Measurements from ENCODE around the gene G6PC2. TPM values are rescaled to one million over a fixed set of nuclear protein-coding genes. Genes with fewer than 3 reads are reported as not detected.

Gene G6PC2
- total RNA-seq, 4 donors from 2014 or later: 0.59 TPM; not detected in 3

DNA sequence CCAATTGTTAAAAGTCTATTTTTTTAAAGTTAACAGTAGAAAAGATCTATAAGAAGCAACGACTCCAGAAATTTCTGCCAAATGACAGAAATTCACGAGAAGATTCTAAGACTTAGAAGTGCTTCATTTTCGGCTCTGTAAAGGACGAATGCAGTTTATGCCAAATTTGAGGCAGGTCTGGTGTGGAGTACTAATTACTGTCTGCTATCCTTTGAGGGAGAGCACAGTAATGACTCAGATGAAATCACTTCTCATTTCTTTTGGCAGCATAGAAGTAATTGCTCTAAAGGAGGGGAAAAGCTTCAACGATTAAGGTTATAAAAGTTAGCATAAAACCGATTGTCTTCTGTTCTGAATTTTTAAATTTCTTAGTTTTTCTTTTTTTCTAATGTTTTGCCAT is 11.4 kb downstream of the G6PC2 start:
- peak overlapping the region in 1 of 2 donors; percentile 21 for H3K4me3 ChIP-seq
- peaks cover 0 to 7% (median 0%) of the 10 kb centered on the region in 3 donors for H3K9me3 ChIP-seq
- H3K36me3 ChIP-seq: no peaks in the 10 kb centered on the region
- H3K4me1 ChIP-seq: peaks cover 0 to 11% (median 4%) of the 10 kb centered on the region in 3 donors
- TF ChIP-seq, protein P1, sequence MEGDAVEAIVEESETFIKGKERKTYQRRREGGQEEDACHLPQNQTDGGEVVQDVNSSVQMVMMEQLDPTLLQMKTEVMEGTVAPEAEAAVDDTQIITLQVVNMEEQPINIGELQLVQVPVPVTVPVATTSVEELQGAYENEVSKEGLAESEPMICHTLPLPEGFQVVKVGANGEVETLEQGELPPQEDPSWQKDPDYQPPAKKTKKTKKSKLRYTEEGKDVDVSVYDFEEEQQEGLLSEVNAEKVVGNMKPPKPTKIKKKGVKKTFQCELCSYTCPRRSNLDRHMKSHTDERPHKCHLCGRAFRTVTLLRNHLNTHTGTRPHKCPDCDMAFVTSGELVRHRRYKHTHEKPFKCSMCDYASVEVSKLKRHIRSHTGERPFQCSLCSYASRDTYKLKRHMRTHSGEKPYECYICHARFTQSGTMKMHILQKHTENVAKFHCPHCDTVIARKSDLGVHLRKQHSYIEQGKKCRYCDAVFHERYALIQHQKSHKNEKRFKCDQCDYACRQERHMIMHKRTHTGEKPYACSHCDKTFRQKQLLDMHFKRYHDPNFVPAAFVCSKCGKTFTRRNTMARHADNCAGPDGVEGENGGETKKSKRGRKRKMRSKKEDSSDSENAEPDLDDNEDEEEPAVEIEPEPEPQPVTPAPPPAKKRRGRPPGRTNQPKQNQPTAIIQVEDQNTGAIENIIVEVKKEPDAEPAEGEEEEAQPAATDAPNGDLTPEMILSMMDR (IDR thresholded peaks at IDR 0.05): no peak
- TF ChIP-seq POLR2A (IDR thresholded peaks at IDR 0.05): no peak
- TF ChIP-seq POLR2AphosphoS5 (IDR thresholded peaks at IDR 0.05): no peak
- TF ChIP-seq EP300 (IDR thresholded peaks at IDR 0.05): no peak
- H3K27me3 ChIP-seq: no peaks in the 10 kb centered on the region
- no peak for ATAC-seq
- WGBS, 2 donors (ENCODE audit: low coverage in 1 of 2): 35% methylated on average over 5 to 6 of the region's 6 CpGs
- H3K27ac ChIP-seq: no peak overlapping the region

DNA sequence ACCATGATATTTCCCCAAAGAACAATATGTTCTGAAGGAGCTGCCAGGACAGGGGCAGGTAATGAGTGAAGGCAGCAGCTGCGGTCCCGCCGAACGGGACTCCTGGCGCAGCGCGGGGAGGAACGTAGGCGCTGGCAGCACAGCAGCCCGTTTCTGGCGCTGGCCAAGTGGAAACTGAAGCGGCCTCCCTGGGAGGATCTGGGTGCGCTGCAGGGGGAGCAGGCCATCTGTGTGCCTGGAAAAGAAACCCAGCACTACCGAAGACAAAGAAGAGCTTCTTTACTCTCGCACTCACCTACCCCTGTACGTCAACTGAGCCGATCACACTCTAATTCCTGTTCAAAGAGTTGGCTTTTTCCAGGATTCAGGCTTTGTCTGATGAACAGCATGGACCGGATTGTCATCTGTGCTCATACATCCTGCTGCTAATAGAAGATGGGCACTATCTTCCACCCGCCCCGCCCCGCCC is 11.8 kb downstream of the G6PC2 start:
- Histone ChIP-seq H3K9me3 (peaks cover 0 to 7% (median 0%) of the 10 kb centered on the region in 3 donors), H3K4me3 (peak overlapping the region in 1 of 2 donors; percentile 21), H3K4me1 (peaks cover 0 to 11% (median 4%) of the 10 kb centered on the region in 3 donors), H3K27ac (no peak overlapping the region), H3K27me3 (no peaks in the 10 kb centered on the region), H3K36me3 (no peaks in the 10 kb centered on the region)
- WGBS, 2 donors (ENCODE audit: low coverage in 1 of 2): 12 to 20% methylated on average over 1 to 11 of the region's 21 CpGs
- no peak for TF ChIP-seq POLR2AphosphoS5 (IDR thresholded peaks at IDR 0.05)
- TF ChIP-seq, protein P1 (IDR thresholded peaks at IDR 0.05): no peak
- no peak for TF ChIP-seq POLR2A (IDR thresholded peaks at IDR 0.05)
- TF ChIP-seq EP300 (IDR thresholded peaks at IDR 0.05): no peak
- peak; percentile 70 for ATAC-seq

DNA sequence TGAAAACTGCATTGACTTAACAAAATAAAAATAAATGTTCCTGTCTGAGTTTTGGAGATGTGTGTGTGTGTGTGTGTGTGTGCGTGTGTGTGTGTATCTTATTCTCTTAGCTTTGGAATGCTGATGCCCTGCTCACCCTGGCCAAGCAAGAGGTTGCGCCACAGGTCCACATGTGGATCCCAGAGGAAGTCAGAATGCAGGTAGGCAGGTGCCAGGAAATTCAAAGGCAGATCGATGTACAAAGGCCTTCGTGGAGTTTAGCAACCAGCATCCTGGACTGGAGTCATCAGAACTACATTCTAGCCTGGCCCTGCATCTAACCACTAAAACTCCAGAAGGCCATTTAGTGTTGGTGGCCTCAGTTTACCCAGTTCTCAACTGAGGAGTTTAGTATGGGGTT is 12.4 kb downstream of the G6PC2 start:
- H3K27ac ChIP-seq: no peak overlapping the region
- peaks cover 0 to 7% (median 0%) of the 10 kb centered on the region in 3 donors for H3K9me3 ChIP-seq
- peaks cover 0 to 11% (median 4%) of the 10 kb centered on the region in 3 donors for H3K4me1 ChIP-seq
- H3K36me3 ChIP-seq: no peaks in the 10 kb centered on the region
- 80 to 100% methylated on average over 1 of the region's 4 CpGs for WGBS, 2 donors (ENCODE audit: low coverage in 1 of 2)
- no peak for ATAC-seq
- TF ChIP-seq EP300 (IDR thresholded peaks at IDR 0.05) (no peak), POLR2A (IDR thresholded peaks at IDR 0.05) (no peak), POLR2AphosphoS5 (IDR thresholded peaks at IDR 0.05) (no peak)
- TF ChIP-seq, protein P1 (IDR thresholded peaks at IDR 0.05): no peak
- H3K27me3 ChIP-seq: no peaks in the 10 kb centered on the region
- no peak overlapping the region for H3K4me3 ChIP-seq

DNA sequence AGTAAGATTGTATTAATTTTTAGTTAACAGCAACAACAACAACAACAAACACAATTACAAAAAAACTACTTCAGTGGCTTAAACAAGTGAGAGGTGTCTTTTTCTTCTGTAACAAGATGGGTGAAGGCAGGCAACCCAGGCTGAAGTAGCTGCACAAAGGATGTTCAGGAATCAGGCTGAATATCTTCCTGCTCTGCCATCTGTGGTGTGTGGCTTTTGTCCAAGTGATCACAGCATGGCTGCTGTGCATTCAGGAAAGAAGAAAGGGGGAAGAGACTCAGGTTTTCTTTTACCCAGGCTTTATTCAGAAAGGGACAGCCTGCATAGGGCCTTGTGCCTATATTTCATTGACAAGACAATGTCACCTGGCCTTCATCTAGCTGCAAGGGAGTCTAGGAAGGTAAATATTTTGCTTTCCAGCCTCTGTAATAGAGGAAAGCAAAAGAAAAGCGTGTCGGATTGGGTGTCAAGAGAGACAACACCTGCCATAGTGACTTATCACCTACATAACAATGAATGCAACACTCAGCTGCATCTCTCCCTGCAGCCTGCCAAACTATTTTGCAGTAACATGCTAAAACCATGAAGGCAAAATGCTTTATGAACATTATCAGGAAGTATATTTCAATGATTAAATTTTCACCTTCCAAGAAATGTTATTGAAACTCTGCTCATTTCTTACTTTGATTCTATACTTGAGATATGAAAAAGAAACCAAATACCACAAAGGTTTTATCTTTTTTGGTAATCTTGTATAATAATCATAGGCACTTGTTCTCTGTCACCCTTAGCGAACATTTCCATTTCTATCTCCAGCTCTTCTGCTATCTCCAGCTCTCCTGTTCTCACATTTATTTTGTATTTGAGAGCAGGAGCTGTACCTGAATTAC is 14.6 kb downstream of the G6PC2 start:
- H3K4me1 ChIP-seq: peaks cover 0 to 11% (median 4%) of the 10 kb centered on the region in 3 donors
- peaks cover 0 to 7% (median 0%) of the 10 kb centered on the region in 3 donors for H3K9me3 ChIP-seq
- ATAC-seq: no peak
- H3K27ac ChIP-seq: no peak overlapping the region
- 92 to 95% methylated on average over 2 to 3 of the region's 3 CpGs for WGBS, 2 donors (ENCODE audit: low coverage in 1 of 2)
- no peak for TF ChIP-seq POLR2A (IDR thresholded peaks at IDR 0.05)
- TF ChIP-seq EP300 (IDR thresholded peaks at IDR 0.05): no peak
- no peak for TF ChIP-seq POLR2AphosphoS5 (IDR thresholded peaks at IDR 0.05)
- no peak overlapping the region for H3K4me3 ChIP-seq
- H3K36me3 ChIP-seq: no peaks in the 10 kb centered on the region
- no peaks in the 10 kb centered on the region for H3K27me3 ChIP-seq

DNA sequence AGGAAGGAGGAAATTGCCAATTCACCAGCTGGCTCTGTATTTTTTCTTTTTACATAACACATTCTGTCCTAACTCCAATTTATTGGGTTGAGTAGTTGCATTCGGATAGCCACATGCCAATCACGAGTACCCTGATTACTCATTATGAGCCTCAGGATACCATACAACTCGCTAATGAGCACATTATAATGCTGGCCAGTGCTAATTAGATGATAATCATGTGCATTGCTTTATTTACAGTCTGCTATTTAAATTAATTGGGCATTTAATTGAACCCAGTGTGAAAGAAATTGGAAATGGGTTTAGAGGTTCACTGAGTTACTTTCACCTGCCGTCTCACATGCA is 15.2 kb downstream of the G6PC2 start:
- Histone ChIP-seq H3K4me3 (no peak overlapping the region), H3K36me3 (no peaks in the 10 kb centered on the region), H3K4me1 (peaks cover 0 to 11% (median 4%) of the 10 kb centered on the region in 3 donors), H3K27me3 (no peaks in the 10 kb centered on the region), H3K27ac (no peak overlapping the region), H3K9me3 (peaks cover 0 to 7% (median 0%) of the 10 kb centered on the region in 3 donors)
- TF ChIP-seq POLR2AphosphoS5 (IDR thresholded peaks at IDR 0.05) (no peak), POLR2A (IDR thresholded peaks at IDR 0.05) (no peak), EP300 (IDR thresholded peaks at IDR 0.05) (no peak)
- TF ChIP-seq, protein P1 (IDR thresholded peaks at IDR 0.05): no peak
- 84 to 95% methylated on average over 4 of the region's 4 CpGs for WGBS, 2 donors (ENCODE audit: low coverage in 1 of 2)
- ATAC-seq: no peak

All from gastroesophageal sphincter (tissue), 4 donors.